Activated CD4-positive, alpha-beta T cell treated with anti-CD3 and anti-CD28 coated beads, Interleukin-2, amount 50 U/mL, for 48 hours (primary cell): ENCODE data around the gene ERVK3-1.
"Not testable (repeated sequence)": the region's sequence is repeated elsewhere in the genome, so short reads cannot be mapped to it uniquely, and the experiment has no call there.

ENCODE experiments used
- DNase-seq, 2 experiments: peaks; one replicate each; pipeline ENCODE4 v3.0.0-alpha.2; 2020

Gene ERVK3-1

DNA sequence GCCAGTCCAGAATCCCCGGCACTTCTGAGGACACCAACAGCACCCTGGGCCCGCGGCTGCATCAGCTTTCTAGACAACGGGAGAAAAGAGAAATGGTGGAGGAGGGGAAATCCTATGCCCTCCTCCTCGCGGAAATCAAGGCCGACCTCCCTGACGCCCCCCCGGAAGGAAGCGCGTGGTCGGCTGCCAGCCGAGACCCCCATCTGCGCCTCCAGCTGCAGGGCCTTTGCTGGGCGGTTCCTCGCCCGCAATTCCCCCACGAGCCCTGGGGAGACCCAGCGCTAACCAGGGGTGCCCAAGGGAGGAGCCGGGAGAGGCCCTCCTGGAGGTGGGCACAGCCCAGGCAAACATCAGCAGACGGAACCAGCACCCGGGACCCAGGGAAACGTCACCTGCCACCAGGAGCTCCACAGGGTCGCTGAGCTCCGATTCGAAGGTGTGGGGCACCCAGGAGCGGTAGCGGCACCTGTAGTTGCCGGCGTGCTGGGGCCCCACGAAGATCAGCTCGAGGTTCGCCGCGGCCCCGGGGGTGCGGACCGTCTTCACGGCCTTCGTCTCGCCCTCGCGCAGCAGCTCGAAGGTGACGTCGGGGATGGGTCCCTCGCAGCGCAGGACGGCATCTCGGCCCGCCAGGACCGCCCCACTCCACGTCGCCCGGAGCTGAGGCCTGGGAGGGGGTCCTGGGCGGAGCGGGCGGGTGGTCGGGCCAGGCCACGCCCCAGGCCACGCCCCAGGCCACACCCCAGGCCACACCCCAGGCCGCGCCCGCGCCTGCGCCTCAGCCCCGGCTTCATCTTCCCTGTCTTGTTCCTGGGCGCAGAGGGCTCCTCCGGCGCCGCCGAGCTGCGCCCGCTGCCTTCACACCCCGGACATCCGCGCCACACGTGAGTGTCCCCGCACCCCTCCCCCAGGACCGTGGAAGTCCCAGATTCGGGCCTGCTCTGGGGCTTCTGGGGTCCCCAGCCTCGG is 42.1 kb downstream of the ERVK3-1 start:
- peak; percentile 59 to 65 for DNase-seq

DNA sequence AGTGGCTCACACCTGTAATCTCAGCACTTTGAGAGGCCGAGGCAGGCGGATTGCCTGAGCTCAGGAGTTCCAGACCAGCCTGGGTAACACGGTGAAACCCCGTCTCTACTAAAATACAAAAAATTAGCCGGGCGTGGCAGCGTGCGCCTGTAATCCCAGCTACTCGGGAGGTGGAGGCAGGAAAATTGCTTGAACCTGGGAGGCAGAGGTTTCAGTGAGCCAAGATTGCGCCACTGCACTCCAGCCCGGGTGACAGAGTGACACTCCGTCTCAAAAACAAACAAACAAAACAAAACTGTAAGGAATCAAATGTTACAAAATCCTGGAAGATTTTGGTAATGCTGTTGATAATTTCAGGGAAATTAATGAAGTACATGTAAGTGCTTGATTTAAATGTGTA is 42.9 kb downstream of the ERVK3-1 start:
- DNase-seq, result not testable (repeated sequence)

DNA sequence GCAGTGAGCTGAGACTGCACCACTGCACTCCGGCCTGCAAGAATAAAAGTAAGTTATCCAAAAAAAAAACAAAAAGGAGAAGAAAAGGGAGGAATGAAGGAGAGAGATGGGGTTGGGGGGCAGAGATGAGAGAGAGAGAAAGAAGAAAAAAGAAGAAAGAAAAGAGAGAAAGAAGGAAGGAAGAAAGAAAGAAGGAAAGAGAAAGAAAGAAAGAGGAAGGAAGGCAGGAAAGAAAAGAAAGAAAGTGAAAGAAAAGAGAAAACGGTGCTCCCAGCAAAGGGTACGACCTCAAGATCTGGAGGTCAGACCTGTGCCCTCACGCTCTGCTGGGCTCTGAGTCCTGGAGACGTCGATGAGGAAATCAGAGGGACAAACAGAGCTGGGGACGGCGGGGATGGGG is 44.4 kb downstream of the ERVK3-1 start:
- DNase-seq, result no peak

DNA sequence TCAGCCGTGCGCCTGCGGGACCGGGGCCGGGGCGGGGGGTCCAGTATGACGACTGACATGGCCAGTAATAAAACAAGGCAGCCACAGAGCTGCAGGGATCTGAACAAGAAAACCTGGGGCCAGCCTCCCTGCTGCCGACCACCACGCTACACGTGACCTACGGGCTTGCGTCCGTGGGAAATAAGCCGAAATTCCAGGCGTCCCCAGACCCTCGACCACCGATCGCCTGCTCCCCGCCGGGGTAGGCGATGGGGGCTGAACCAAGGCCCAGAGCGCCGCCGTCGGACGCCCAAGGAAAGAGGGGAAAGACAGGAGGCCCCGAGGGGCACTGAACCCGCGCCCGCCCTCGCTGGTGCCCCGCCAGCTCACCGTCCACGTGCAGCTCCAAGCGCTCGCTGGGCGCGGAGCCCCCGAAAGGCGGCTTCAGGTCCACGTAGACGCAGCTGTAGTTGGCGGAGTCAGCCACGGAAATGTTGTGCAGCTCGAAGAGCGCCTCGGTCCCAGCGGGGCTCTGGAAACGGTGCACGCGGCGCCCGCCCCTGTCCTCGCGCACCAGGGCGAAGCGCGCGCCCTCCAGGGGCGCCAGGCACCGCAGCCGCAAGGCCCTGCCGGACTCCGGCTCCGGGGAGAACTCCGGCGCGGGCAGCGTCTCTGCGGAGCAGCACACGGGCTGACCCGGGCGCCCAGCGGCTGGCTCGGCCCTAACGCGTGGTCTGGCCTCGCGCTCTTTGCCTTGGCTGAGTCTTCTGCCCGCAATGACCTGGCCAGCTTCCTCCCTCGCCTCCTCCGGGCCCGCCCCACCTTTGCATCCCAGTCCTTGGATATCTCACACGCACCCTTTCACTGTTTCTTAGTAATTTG is 45.1 kb downstream of the ERVK3-1 start:
- no peak for DNase-seq

DNA sequence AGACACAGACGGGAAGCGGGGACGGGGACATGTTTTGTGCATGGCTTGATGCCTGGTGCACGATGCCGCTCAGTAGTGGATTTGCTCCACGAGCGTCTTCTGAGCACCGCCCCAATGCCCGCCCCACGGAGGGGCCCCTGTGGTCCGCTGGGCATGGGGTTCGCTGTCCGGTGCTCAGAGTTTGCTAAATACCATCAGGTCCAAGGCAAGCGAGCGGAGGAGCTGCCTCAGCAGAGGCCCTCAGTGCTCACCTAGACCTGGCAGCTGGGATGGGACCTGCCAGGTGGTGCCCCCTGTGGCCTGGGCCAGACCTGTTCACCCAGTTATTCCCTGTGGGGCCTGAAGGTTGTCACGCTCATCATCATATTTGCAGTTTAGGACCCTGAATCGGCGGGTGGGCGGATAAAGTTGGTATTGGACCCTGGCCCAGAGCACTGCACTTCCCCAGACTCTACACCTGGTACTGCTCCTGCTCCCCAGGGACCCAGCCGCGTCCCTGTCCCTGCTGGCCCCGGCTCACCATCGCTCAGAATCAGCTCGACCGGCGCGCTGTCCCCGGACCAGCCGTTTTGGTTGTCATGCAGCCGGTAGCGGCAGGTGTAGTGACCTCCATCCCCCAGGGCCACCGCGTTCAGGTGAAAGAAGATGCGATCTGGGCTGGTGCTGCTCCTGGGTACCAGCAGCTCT is 45.8 kb downstream of the ERVK3-1 start:
- no peak for DNase-seq

DNA sequence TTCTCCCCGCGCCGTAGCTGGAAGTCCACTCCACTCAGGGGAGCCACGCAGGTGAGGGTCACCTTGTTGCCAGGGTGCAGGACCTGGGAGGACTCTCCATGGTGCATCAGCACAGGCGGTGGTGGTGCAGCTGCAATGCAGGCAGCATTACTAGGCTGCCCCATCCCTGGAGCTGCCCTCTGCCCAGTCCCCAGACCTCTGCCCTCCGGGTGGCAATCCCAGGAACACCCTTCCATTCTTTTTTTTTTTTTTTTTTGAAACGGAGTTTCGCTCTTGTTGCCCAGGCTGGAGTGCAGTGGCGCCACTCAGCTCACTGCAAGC is 46.3 kb downstream of the ERVK3-1 start:
- no peak for DNase-seq

DNA sequence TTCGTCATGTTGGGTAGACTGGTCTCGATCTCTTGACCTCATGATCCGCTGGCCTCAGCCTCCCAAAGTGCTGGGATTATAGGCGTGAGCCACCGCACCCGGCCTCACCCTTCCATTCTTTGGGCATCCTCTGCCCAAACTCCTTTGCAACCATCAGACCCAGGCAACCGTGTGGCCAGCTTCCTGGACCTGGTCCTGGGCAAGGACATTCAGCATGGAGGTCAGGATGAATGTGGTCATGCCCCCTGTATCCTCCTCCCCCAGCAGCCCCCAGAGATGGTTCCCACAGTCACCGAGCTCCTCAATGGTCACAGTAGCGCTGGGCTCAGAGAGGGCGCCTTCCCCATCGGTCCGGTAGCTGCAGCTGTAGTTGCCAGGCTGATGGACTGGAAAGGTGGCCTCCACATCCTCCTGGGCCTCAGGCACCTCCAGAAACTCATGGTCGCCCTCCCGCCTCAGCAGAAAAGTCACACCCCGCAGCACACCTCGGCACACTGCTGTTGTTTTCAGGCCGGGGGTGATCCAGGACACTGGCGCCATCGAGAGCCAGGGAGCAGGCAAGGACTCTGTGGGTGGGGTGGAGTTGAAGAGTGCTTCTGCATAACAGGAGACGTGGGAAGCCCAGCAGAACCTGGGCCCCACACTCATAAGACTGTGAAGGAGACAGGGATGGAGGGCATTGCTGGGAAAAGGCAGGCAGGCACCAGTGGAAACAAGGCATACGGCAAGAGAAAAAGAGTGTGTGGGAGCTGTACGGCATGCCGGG is 47.0 kb downstream of the ERVK3-1 start:
- no peak for DNase-seq

DNA sequence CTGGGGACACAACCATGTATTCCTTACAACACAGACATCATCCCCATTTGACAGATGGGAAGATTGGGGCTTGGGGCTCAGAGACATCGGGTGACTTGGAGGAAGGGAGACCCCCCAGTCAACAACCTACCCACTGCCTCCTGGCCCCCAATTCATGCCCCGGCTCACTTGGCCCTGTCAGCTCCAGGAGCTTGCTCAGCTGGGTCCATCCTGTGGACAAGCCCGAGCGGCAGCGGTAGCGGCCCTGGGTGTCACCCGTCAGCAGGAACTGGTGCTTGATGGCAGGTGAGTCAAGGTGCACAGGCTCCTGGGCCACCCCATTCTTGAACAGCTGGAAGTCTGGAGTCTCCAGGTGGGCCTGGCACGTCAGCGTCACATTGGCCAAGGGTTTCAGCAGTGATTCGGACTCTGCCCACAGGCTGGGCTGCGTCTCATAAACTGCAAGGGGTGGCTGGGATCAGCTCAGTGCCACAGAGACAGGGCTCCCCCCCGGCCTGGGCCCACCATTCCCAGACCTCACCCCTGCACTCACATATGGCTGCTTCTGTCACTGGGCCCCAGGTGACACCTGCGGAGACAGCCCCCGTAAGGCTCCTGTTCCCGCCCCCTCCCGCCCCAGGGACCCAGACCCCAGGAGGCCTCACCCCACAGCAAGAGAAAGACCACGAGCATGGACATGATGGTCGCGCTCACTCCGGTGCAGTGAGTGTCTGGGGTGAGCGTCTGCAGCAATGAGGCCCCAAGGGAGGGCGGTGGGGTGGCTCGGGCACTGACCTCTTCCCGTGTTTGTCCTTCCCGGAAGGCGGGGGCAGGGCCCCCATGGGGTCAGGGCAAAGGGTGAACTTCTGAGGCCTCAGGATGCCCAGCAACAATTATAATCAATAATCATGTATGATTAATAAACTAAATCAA is 47.8 kb downstream of the ERVK3-1 start, which contains the start of gene A1BG:
Gene A1BG, minus strand, starts transcription at position 733 of the 912 bp plus-strand sequence. Its CDS starts 55 bp downstream, at position 678.
- no peak for DNase-seq

DNA sequence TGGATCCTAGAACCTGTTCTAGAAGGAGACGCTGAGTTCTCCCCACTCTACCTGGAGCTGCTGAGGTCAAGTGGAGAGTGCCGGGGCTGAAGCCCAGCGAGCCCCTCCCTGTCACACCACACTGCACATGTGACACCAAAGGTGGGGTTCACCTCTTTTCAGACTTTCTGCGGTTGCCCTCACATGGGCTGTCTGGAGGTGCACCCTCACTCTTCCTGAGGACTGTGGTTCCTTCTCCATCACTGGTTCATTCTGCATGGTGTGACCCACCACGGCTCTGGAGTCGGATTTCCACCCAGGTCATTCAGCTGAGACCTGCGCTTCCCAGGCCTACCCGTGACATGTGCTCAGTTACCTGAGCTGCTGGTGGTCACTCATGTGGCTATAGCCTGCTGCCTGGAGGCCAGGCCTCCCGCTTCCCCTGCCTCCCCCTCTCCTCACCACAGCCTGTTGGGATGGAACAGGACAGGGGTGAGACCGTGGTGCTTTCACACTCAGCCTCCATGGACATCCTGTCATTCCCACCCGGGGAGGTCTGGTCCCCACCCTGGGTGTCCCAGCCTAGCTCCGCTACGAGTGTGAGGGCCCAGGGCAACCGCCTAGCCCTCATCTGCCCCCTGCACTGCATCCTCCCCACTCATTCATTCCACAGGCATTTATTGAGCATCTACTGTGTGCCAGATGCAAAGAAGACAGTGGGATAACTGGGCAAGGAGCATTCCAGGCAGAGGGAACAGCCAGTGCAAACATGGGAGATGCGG is 48.7 kb downstream of the ERVK3-1 start:
- DNase-seq, result no peak

DNA sequence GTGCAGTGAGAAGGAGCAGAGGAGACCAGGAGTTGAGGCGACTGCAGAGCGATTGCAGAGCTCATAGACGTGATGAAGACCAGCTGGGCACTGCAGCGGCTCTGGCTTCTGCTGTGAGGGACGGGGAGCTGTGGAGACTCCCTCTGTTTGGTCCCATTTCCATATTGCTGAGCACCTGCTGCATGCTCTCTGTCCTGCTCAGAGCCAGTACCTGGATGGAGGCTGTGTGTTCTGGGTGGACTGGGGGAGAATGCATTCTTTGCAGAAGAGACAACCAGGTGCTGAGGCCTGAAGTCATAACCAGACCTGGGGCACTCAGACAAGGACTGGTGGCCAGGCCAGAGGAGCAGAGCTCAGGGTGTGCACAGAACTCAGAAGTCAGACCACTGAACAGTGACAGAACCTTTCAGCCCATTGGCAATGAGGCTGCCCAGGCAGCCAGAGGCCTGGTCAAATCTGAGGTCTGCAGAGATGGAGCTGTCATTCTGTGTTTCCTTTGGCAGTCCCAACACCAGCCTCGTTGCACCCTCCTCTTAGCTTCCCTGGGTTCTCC is 49.4 kb downstream of the ERVK3-1 start:
- no peak for DNase-seq

DNA sequence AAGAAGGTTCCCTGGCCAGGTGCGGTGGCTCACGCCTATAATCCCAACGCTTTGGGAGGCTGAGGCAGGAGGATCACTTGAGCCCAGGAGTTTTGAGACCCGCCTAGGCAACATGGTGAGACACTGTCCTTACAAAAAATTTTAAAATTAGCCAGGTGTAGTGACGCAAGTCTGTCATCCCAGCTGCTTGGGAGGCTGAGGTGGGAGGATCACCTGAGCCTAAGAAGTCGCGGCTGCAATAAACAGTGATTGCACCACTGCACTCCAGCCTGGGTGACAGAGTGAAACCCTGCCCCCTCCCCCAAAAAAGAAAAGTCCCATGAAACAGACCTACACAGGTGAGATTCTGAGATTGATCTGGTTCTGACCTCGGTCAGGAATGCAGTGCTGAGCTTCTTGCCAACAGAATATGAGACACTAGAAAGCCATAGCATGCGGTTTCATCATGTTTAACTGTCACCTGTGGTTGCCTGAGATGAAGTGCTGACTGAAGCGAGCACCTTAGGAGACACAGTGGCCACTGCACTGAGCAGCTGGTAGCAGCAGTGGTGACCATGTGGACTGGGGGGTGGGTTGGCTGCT is 50.1 kb downstream of the ERVK3-1 start:
- no peak for DNase-seq

DNA sequence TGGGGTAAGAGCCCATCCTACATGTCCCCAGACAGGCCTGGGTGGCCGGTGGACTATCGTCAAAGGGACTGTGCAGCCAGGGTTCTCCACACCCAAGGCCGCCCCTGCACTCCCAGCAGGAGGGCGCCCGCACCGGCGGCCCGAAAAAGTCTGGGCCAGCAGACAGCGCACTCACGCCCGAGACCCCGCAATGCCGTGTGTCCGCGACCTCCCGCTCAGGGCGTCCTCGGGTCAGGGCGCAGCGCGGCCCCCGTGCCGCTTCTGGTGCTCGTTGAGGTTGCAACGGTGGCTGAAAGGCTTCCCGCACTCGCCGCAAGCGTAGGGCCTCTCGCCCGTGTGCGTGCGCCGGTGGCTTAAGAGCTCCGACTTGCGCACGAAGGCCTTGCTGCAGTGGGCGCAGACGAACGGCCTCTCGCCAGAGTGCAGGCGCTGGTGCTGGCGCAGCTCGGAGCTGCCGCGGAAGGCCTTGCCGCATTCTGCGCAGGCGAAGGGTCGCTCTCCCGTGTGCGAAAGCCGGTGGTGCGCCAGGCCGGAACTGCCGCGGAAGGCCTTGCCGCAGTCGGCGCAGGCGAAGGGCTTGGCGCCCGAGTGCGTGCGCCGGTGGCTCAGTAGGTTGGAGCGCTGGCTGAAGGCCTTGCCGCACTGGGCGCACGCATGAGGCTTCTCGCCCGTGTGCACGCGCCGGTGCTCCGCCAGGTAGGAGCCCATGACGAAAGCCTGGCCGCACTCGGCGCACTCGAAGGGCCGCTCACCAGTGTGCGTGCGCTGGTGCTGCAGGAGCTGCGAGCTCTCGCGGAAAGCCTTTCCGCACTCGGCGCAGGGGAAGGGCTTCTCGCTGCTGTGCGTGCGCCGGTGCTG is 51.0 kb downstream of the ERVK3-1 start:
- DNase-seq, result peak; percentile 25 to 34

DNA sequence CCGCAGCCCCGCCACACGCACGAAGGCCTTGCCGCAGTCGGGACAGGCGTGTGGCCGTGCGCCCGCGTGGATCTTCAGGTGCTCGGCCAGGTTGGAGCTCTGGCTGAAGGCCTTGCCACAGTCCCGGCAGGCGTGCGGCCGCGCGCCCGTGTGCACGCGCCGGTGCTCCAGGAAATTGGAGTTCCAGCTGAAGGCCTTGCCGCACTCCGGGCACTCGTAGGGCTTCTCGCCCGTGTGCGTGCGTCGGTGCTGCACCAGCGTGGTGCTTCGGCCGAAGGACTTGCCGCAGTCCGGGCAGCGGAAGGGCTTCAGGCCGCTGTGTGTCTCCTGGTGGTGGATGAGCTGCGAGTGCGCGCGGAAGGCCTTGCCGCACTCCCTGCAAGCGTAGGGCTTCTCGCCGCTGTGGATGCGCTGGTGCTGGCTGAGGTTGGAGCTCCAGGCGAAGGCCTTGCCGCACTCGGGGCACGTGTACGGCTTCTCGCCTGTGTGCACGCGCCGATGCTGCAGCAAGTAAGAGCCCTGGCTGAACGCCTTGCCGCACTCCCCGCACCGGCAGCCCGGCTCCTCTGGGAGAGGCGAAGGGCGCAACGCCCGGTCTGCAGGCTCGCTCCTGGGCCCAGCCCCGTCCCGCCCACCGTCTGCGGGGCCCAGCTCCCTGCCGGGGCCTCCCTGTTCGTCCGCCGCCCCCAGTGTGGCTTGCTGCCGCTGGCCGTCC is 51.7 kb downstream of the ERVK3-1 start:
- DNase-seq, result no peak

DNA sequence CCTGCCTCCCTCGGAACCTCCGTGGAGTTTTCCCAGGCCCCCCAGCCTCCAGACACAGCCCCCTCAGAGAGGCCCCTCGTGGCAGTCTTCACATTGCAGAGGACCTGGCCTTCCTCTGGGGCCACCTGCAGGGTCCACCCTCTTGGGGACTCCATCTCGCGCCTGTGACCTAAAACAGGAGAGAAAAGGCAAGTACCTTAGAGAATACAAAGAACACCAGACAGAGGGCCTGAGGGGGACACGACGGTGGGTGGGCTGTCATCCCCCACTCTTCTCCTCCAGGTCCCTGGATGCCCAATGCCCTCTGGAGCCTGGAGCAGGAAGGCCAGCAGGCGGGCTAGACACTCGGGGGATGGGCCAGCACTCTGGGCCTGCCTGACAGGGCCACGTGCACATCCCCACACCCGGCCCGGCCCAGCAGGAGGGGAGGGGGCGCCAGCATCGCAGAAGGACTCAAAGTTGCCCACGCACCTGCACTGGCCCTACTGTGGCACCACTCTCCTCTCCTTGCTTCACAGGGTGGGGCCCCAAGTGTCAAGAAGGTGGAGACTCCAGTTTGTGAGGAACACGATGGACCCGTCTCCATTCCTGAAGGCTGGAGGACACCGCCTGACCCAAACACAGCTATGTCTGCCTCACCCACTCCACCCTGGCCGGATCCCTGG is 52.4 kb downstream of the ERVK3-1 start:
- DNase-seq, result no peak

DNA sequence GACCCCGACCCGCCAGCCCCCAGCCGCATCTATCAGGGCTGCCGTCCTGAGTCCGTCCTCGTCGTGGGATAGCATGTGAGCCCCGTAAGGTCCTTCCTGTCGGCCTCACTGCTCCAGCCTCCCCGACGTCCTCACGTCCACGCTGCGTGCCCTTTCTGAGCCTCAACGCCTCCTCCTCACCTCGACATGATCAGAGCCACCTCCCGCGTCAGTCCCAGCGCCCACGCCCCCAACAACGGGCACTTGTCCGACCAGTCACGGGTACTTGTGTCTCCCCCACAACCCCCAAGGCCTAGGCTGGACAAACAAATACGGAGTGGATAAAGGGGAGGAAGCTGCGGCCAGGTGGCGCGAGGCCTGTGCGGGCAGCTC is 56.7 kb downstream of the ERVK3-1 start:
- DNase-seq, result peak; percentile 59 to 68

DNA sequence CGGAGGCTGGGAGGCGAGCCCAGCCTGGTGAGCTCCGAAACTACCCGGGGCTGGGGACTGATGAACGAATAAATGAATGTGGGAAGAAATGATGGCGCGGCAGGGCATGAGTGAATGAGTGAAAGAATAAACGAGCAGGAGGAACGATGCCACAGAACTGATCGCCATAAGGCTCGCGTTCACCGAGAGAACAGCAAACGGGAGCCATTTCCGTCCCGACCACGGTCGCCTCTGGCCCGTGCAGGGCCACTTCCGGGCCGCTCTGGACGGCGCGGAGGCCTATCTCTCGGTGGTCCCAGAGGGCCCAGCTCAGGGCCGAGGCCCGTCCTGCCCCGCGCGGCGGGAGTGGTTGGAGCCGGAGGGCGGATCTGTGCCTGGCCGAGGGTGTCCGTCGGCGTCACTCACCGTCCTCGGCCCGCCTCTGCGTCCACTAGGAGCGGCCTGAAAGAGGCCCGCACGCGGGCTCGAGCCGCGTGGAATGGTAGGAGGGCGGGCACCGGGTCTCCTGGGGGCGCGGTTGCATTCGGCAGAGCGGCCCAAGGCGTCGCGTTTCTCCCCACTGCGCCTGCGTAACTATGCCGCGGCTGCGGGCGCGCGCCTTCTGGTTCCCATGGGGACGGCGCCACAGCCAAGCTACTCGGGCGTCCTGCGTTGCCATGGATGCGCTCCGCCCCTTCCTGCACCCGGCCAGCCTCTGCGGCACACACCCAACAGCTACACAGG is 57.3 kb downstream of the ERVK3-1 start, which contains the start of gene ZNF497:
Gene ZNF497, minus strand, starts transcription at position 480 of the 723 bp plus-strand sequence. CDS start 5,116 bp downstream, outside the sequence.
- peak; percentile 98 for DNase-seq

DNA sequence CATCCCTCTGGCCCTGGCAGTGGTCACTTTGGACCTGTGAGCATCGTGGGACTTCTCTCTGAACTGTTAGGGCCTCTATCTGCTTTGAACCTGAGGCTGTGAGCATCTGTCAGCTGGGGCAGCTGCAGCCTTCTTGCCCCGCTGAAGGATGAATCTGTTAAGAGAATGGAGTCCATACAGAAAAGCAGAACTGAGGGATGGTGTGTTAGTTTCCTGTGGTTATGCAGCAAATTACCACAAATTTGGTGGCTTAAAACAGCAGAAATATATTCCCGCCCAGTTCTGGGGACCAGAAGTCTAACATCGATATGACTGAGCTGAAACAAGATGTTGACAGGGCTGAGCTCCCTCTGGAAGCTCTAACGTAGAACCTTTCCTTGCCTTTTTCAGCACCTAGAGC is 59.0 kb downstream of the ERVK3-1 start:
- DNase-seq, result no peak
